ENCODE data around the gene UCP3.

DNA sequence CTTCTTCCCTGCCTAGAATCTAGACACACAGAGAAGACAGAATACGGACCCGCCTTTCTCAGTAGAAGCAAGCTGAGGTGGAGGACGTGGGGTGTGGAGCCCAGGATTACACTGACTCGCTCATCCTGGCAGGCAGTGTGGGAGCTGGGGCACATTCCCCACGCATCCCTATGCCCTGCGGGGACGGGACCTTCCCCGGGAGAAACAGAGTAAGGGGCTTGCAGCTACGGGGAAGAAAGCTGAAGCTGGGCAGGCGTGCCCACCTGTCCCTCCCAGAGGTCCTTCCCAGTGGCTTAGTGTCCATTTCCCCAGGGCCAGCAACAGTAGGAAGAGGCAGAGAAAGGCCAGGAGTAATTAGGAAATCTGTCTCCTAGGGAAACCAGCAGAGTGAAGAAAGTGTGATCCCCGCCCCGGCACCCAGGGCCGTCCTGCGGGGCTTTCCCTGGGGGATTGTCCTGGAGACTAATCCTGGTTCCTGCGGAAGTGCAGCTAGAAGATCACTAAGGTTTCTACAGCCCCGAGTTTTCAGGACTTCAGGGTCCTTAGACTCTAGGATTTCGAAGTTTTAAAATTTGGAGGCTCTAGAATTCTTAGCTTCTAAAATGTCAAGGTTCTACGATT is 50.3 kb downstream of the UCP3 start:
- no peak for TF ChIP-seq POLR2AphosphoS5 (IDR thresholded peaks at IDR 0.05)
- TF ChIP-seq, protein P1, sequence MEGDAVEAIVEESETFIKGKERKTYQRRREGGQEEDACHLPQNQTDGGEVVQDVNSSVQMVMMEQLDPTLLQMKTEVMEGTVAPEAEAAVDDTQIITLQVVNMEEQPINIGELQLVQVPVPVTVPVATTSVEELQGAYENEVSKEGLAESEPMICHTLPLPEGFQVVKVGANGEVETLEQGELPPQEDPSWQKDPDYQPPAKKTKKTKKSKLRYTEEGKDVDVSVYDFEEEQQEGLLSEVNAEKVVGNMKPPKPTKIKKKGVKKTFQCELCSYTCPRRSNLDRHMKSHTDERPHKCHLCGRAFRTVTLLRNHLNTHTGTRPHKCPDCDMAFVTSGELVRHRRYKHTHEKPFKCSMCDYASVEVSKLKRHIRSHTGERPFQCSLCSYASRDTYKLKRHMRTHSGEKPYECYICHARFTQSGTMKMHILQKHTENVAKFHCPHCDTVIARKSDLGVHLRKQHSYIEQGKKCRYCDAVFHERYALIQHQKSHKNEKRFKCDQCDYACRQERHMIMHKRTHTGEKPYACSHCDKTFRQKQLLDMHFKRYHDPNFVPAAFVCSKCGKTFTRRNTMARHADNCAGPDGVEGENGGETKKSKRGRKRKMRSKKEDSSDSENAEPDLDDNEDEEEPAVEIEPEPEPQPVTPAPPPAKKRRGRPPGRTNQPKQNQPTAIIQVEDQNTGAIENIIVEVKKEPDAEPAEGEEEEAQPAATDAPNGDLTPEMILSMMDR (IDR thresholded peaks at IDR 0.05): no peak
